HL-60 (cell line): ENCODE results near the gene LBR.

Experiments
- SPI1 ChIP-seq: IDR thresholded peaks from 2 replicates; pipeline ENCODE4 v1.6.1; 2012; ENCODE audit warnings: low read depth, mild to moderate bottlenecking, borderline replicate concordance
- TF ChIP-seq, protein P1 (sequence below): IDR thresholded peaks from one replicate; pipeline ENCODE4 v1.5.1; 2011; ENCODE audit warnings: low read length, control low read depth, inconsistent platforms; ENCODE audit not compliant: insufficient read depth

GRCh38 chr1:225442123-225442505, 14.3 kb upstream of the LBR start:
- TF ChIP-seq, protein P1, sequence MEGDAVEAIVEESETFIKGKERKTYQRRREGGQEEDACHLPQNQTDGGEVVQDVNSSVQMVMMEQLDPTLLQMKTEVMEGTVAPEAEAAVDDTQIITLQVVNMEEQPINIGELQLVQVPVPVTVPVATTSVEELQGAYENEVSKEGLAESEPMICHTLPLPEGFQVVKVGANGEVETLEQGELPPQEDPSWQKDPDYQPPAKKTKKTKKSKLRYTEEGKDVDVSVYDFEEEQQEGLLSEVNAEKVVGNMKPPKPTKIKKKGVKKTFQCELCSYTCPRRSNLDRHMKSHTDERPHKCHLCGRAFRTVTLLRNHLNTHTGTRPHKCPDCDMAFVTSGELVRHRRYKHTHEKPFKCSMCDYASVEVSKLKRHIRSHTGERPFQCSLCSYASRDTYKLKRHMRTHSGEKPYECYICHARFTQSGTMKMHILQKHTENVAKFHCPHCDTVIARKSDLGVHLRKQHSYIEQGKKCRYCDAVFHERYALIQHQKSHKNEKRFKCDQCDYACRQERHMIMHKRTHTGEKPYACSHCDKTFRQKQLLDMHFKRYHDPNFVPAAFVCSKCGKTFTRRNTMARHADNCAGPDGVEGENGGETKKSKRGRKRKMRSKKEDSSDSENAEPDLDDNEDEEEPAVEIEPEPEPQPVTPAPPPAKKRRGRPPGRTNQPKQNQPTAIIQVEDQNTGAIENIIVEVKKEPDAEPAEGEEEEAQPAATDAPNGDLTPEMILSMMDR, result no peak
- TF ChIP-seq SPI1, result no peak
